Neuronal stem cell (in vitro differentiated cells): ENCODE data around the gene TCHH. TPM values are rescaled to one million over a fixed set of nuclear protein-coding genes. Genes with fewer than 3 reads are reported as not detected.

Experiments
- small RNA-seq: library from polyadenylated mRNA; stranded (forward); fragments of <200 nt; extraction: miRNeasy Mini kit (QIAGEN cat#:217004); gene quantifications from one replicate; pipeline ENCODE3, GENCODE V24; 2013; ENCODE audit not compliant: insufficient read depth

Gene TCHH

Small RNAs within 50 kb of the gene (small RNA-seq; reads per million reads assigned to genes)
- gene SPTLC1P4, result not detected
